HG03342 (cell line): ENCODE data around the gene ALG2.

ENCODE experiments used
- ATAC-seq: cut with Tn5 transposase; IDR thresholded peaks from one replicate; pipeline ENCODE4 v1.9.1; 2021; ENCODE audit warnings: mild to moderate bottlenecking, moderate library complexity; ENCODE audit not compliant: unreplicated experiment

The ALG2 gene

GRCh38 chr9:99193466-99193821 is 28.3 kb downstream of the ALG2 start:
- no peak for ATAC-seq

DNA sequence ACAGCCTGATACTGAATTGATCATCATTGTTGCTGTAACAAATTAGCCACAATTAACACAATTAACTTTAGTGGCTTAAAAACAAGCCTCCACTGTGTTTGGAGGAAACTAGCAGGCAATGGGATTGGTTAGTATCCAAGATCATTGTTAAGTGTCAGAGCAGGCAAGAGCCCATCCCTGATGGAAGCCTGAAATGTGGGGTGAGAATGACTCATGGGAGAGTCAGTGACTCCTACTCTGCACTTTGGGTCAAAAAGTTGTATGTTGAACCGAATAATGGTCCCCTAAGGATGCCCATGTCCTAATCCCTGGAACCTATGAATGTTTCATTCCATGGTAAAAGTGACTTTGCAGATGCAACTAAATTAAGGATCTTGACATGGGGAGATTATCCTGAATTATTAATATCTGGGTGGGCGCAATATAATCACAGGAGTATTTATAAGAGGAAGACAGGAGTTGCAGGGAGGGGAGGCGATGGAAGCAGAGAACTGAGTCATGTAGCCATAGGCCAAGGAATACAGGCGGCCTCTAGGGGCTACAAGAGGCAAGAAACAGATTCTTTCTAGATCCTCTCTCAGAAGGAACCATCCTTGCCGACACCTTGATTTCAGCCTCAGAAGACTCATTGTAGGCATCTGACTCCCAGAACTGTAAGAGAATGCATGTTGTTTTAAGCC is 28.8 kb downstream of the ALG2 start:
- ATAC-seq: no peak

DNA sequence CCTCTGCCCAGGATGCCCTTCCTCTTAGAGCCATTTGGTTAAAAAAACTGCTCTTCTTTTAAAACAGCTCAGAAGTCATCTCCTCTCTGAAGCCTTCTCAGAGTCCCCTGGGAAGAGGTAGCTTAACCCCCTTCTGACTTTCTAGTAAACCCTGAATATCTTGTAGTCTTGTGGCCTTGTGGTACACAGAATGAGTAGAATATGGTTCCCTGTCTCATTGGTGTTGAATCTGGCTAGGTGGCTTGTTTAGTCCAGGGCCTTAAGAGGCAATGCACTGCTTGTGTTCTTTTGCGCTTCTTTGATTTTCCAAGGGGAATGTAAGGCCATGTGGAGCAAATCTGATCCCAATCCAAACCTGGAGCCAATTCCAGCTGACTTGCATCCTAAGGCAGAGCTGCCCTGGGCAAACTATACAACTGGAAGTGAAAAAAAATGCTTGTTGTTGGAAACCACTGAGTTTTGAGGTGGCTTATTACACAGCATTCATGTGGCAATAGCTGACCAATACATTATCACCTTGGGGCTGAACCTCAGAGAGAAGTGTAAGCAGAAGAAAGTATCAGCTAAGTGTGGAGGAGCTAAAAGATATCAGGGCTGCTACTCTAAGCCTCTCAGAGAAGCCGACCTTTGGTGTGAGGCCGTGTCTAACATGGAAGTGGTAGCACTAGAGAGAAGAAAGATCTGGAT is 31.0 kb downstream of the ALG2 start:
- no peak for ATAC-seq

- ATAC-seq: no peak
Observed at GRCh38 chr9:99189887-99190596, 31.7 kb downstream of the ALG2 start.

DNA sequence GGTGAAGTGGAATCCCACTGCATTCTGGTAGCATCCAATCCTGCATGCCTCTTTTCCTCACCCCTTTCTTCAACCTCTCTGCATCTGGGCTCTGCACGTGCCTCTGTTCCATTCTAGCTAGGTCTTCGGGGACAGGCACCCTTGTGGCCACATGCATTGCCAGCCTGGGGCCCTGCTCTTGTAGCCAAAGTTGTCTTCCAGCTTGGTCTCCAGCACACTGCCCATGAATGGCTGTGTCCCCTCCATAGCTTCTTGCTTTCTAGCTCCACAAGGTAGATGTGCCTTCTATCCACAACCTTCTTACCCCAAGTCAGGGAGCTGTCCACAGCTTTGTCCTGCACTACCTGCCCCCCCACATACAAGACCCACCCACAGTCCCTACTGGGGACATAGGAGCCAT is 32.6 kb downstream of the ALG2 start:
- no peak for ATAC-seq

GRCh38 chr9:99187311-99187710 is 34.4 kb downstream of the ALG2 start:
- no peak for ATAC-seq

GRCh38 chr9:99185934-99186333 is 35.8 kb downstream of the ALG2 start:
- no peak for ATAC-seq

DNA sequence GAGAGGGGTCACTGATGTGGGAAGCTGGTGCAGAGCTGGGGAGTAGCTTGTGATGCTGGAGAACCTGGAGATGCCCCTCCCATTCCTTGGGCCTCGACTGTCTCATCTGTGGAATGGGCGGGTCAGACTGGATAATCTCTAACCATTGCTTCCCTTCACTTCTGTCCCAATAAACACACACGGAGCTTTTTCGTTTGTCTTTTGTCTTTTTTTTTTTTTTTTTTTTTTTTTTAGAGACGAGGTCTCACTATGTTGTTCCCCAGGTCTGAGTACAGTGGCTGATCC is 36.5 kb downstream of the ALG2 start:
- ATAC-seq: no peak

DNA sequence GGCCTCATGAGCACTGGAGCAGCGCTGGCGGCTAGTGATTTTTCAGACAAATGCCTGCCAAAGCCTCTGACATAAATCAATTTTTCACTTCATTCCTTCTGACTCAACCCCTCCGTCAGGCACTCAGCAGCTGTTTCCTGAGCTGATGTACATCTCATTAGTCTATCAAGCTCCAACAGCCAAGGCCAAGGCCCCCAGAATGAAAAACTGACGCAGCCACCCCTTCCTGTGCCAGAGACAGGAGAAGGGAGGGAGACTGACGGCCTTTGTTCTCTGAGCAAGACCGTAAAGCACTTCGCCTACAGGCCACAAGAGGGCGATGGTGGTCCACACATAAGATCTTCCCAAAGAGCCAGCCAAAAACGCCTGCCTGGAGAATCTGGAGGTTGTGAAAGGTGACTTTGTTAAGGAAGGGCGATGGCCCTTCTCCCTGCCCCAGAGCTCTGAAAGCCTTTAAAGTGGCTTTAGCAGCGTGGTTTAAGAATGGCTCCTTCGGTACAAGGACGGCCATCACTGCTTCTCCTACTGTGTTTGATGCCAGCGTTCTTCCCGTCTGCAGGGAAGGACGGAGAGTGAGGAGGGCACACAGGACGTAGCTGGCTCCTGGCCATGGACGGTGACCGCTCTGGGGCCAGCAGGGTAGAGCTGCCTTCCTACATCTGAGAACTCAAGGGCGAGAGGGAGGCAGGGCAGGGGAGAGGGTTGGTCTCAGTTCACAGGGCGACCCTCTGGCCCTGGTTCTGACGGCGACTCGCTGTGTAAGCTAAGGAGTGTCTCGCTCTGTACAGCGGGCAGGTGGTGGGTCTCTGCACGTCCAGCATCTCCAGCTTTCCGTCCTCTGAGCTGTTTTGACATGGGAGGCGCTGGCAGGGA is 37.0 kb downstream of the ALG2 start:
- ATAC-seq: peak; percentile 46

DNA sequence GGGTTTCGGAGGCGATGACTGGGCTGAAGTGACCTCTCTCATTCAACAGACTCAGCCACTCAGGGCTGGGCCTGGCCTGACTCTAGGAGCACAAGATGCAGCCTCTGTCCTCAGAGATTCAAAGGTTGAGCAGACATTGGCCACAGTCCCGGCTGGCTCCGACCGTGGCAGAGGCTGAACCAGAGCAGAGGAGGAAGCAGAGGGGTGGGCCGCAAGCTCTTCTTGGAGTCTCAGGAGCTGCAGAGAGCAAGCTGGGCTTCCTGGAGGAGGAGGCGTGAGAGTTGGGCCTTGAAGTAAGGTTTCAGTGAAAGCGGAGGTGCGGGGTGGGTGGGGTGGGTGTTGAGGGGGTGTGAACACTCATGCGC is 37.6 kb downstream of the ALG2 start:
- ATAC-seq: no peak

DNA sequence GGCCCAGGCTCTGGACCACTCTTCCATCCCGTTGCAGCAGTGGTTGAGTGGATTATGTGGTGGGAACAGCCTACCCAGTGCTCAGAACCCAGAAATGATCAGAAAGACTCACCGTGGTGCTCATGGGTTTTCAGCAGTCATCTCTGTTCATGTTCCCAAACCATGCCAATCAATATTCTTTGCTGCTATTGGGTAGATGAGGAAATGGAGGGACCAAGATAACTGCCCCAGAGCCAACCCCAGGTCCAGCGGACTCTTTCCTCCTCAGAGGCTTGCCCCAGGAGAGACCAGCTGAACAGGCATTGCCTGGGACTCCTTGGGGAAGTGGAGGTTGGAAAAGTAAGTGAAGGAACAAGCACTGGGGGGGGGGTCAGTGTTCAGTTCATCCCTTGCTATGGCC is 38.1 kb downstream of the ALG2 start:
- no peak for ATAC-seq

GRCh38 chr9:99182356-99182755 is 39.4 kb downstream of the ALG2 start:
- ATAC-seq: no peak

- peak; percentile 36 for ATAC-seq
Observed at GRCh38 chr9:99181621-99182020, 40.1 kb downstream of the ALG2 start.

GRCh38 chr9:99181206-99181605 is 40.5 kb downstream of the ALG2 start:
- ATAC-seq: no peak

DNA sequence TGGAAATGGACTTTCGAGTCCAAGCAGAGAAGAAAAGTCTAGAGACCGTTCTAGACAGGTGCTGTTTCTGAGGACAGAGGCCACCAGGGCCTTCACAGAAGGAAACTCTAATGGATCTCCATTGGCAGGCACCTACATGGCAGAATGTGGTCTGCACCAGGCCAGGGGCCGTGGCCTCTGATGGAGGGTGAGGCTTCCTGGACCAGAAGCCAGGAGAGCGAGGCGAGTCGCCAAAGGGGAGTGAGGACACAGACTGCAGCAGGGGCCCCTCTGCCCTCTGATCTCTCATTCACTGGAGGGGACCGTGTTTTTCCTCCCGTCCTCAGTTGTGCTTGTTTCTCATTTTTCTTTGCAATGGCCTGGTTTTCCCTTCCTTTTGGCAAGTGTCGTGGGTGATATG is 41.1 kb downstream of the ALG2 start:
- ATAC-seq: no peak

DNA sequence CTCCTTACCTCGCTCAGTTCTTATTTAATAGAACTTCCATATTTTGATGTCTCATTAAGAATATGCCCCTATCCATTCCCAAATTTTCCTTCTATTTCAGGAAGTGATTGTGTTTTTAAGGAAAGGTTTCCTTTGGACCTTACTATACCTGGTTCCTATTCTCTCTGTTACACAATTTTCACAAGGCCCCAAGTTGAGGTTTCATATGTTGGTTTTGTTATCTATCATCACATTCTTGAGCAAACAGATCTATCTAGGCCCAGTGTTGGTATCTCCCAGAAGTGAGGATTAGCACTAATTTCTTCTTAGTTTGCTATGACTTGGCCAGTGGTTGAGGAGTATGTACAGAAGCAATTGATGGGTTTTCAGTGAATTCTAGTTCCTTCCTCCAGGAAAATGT is 41.5 kb downstream of the ALG2 start:
- no peak for ATAC-seq

DNA sequence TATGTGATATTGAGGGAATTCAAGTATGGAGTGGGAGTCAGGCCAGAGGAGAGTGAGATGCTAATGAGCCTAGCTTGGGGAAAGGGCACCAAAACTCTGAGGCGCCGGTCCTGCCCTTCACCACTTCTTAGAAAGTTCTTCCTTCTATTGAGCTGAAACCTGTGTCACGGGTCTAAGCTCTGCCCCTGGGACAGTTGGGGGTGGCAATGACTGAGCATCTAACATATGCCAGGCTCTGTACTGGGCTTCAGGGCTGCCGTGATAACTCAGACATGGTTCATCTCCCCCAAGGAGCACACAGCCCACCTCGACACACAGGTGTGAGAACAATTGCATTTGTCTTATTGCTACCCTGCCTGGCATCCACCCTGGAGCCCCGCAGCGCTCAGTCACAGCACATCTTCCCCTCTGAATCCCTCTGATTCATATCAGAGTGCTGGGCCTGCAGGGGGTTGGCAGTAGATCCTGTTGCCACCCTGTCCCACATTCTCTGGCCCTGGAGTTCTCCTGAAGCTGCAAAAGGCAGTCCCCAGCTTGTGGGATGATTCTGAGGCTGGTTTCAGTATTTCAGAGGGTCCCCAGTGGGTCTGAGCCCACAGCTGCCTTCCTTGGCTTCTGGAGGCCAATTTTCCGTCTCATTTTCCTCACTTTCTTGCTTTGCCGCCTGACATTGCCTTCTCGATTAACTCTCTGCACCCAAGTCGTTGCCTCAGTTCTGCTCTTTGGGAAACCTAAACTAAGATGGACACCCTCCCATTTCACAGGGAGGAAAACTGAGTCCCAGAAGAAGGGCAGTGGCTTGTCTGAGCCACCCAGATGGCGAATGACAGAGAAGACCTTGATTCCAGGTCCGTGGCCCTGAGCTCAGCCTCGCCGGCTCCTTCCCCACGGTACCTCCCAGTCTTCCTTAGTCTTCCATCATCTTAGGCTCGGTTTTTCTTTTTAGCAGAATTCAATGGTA is 42.5 kb downstream of the ALG2 start:
- no peak for ATAC-seq

DNA sequence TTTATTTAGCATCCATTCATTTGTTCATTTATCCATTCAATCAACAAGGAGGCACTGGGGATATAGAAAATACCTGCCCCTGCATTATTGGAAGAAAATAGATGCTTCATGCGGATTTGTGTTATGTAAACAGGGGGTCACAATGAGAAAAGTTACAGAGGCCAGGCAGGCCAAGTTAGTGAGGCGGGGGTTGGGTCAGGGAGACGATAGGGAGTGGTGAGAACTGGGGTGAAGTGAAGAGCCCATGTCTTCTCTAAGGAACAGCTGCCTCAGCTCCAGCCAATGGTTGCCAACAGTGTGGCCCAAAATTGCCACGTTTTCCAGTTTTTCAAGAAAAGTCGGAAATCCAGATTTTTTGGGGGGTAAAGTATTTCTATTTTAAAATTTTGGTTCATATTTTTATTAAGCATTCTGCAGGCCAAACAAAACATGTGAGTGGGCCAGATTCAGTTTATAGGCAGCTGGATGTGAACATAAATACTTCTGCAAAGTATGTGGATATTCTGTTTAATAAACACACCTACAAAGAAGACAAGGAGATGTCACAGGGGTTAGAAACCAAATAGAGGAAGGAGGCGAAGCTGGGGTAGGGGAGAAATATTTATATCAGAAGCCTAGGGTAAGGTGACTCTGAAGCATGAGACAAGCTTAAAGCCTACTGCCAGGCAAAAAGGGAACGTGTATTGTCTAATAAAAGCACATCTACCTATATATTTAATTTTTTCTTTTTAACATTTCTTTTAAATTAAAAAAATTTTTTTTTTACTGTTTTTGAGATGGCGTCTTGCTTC is 44.0 kb downstream of the ALG2 start:
- ATAC-seq: no peak

GRCh38 chr9:99176527-99177013 is 45.2 kb downstream of the ALG2 start:
- ATAC-seq: no peak
